BLaER1 (cell line): Measurements from ENCODE around the gene RHPN2.
A peak's percentile ranks its signal among the peaks of the same experiment; 100 is the strongest.
"Not testable (repeated sequence)": the region's sequence is repeated elsewhere in the genome, so short reads cannot be mapped to it uniquely, and the experiment has no call there.

Experiments used
- H3K27ac ChIP-seq: shearing (Covaris generic); formaldehyde crosslinking; 2 replicates; pipeline ENCODE4 v1.8.1; 2022
- H3K27me3 ChIP-seq: shearing (Covaris generic); formaldehyde crosslinking; 2 replicates; pipeline ENCODE4 v1.8.1; 2022
- H3K36me3 ChIP-seq: shearing (Covaris generic); formaldehyde crosslinking; 2 replicates; pipeline ENCODE4 v1.8.1; 2022
- H3K4me1 ChIP-seq: shearing (Covaris generic); formaldehyde crosslinking; 2 replicates; pipeline ENCODE4 v1.8.1; 2022
- H3K4me2 ChIP-seq: shearing (Covaris generic); formaldehyde crosslinking; 2 replicates; pipeline ENCODE4 v1.8.1; 2022
- H3K4me3 ChIP-seq: shearing (Covaris generic); formaldehyde crosslinking; 2 replicates; pipeline ENCODE4 v1.8.1; 2022
- H3K9ac ChIP-seq: shearing (Covaris generic); formaldehyde crosslinking; 2 replicates; pipeline ENCODE4 v1.8.1; 2022
- H3K9me3 ChIP-seq: shearing (Covaris generic); formaldehyde crosslinking; 2 replicates; pipeline ENCODE4 v1.8.1; 2022
- H4K20me1 ChIP-seq: shearing (Covaris generic); formaldehyde crosslinking; 2 replicates; pipeline ENCODE4 v1.8.1; 2022
- Cebpa-rat ChIP-seq: shearing (Covaris generic); IDR thresholded peaks from 2 replicates; pipeline ENCODE4 v1.8.1; 2022

The RHPN2 gene

DNA sequence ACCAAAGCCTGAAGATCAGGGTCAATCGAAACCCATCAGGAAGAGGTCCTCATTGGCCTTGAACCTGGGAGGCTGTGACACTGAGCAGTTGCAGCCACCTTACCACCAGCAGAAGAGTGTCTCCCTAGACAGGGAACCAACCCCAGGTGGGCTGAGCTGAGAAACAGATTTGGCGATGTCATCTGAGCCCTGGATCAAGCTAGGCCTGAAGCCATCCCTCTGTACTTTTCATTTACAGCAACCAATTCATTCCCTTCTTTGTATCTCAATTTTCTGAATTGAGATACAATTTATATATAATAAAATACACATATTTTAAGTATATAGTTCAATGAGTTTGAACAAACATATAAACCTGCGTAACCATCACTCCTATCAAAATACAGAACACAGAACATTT lies 14.6 kb downstream of the RHPN2 start:
- Histone ChIP-seq H3K27me3 (no peaks in the 10 kb centered on the region), H3K27ac (no peak overlapping the region), H3K9me3 (no peaks in the 10 kb centered on the region), H3K4me1 (no peaks in the 10 kb centered on the region), H3K4me2 (no peak overlapping the region), H3K36me3 (no peaks in the 10 kb centered on the region; the same call in 1 of the 2 replicates), H3K4me3 (no peak overlapping the region), H3K9ac (no peak overlapping the region), H4K20me1 (peaks cover 18% of the 10 kb centered on the region; the same call in 1 of the 2 replicates)
- TF ChIP-seq Cebpa-rat: no peak

DNA sequence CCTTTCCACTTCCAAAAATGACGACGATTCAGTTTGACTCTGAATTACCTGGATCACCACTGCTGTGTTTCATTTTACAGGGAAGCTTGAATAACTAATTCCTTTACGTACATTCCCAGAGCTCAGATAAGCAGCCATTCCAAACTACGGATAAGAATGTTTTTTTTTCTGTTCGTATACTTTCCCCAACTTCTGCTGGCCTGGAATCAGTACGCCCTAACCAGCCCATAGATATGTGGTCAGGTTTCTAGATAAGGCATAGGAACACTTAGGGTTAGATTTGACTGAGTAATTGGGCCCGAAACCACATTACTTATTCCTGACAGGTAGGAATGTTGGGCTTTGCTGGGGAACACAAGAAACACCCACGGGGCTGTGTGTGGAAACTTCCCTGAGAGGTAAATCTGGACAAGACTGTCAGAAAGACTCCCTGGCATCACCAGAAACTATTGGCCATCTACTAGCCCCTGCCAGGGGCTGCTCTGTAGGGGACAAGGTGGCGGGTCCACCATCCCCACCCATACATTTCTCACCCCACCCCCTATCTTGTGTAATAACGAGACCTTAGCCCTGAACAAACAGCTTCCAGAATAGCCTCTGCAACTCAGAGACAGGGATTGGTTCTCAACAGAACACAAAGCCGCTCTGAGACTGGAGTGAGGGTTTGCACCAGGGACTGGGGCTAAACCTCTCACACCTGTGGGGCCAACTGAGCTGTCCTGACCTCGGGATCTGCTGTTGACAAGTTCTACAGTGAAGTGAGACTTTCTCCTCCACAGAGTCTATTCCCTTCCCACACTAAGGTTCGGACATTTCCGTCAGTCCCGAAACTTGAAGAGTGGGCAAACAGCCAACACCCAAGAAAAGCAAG lies 15.6 kb downstream of the RHPN2 start:
- Histone ChIP-seq H3K36me3 (no peaks in the 10 kb centered on the region), H4K20me1 (peaks cover 18% of the 10 kb centered on the region; the same call in 1 of the 2 replicates), H3K4me3 (no peak overlapping the region), H3K4me1 (no peaks in the 10 kb centered on the region), H3K27me3 (no peaks in the 10 kb centered on the region), H3K4me2 (no peak overlapping the region), H3K27ac (no peak overlapping the region), H3K9ac (no peak overlapping the region), H3K9me3 (no peaks in the 10 kb centered on the region)
- TF ChIP-seq Cebpa-rat: no peak

DNA sequence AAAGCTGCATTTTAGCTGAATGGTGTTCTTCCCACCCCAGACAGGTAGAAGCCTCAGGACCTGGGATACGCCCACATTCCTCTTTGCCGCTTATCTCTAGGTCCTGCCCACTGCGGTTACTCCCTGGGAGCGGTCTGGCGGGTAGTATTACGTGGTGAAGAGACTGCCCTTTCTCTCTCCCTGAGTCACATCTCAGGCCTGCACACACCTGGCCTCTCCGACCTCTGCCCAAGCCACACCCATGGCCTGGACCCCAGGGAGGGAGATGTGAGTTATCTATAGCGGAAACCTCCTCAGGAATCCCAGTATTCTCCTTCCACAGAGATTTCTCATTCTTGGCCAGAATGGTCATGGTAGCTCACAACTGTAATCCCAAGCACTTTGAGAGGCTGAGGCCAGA lies 17.3 kb downstream of the RHPN2 start:
- Histone ChIP-seq H3K4me1 (no peaks in the 10 kb centered on the region), H3K27ac (no peak overlapping the region), H3K36me3 (no peaks in the 10 kb centered on the region), H3K9ac (no peak overlapping the region), H4K20me1 (peaks cover 15% of the 10 kb centered on the region; the same call in 1 of the 2 replicates), H3K9me3 (no peaks in the 10 kb centered on the region), H3K4me2 (no peak overlapping the region), H3K4me3 (no peak overlapping the region), H3K27me3 (no peaks in the 10 kb centered on the region)
- no peak for TF ChIP-seq Cebpa-rat

DNA sequence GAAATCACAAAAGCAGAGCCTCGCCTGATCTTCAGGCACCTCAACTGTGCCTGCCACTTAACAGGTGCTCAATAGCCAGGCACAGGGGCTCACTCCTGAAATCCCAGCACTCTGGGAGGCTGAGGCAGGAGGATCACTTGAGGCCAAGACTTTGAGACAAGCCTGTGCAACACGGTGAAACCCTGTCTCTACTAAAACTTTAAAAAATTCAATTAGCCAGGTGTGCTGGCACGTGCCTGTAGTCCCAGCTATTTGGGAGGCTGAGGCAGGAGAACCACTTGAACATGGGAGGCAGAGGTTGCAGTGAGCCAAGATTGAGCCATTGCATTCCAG lies 22.9 kb downstream of the RHPN2 start:
- not testable (repeated sequence) for H3K9ac ChIP-seq, H3K4me3 ChIP-seq, H3K36me3 ChIP-seq, H3K27ac ChIP-seq, H3K9me3 ChIP-seq, H3K4me2 ChIP-seq
- peaks cover 39% of the 10 kb centered on the region for H4K20me1 ChIP-seq
- peaks cover 11% of the 10 kb centered on the region; the same call in 1 of the 2 replicates for H3K27me3 ChIP-seq
- peaks cover 24% of the 10 kb centered on the region for H3K4me1 ChIP-seq

DNA sequence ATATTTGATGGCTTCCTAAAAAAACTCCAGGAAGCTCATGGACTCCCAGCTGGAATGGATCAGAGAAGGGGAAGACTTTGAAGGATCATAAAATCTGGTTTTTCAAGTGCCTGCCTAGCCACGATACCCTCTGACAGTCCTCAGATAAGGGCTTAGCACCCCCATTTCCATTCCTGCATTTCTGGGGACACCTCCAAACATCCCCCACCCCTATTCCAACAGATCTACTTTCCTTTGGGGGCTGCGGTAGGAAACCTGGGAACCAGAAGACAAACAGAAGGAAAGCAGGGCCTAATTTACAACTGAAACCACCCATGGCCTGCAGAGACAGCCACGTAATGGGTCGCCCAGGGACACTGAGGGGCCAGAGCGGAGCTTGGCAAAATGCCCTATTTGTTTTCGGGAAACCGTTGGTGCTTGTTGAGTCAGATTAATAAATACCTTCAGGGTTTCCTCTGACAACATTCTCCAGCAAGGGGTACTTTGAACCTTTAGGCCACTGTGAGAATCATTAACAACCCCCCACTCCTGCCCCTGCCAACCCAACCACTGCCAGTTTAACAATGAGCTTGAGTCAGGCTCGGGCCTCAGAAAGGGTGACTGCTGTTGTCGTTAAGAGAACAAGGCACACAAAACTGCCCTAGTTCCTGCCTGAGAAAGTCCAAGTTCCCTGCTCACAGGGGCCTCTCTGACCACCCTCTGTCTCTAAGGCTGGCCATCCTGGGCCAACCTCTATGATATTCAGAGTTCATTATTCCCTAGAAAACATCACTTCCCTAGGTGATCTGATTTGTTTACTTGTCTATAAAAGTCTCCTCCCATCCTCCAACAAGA lies 23.5 kb downstream of the RHPN2 start:
- TF ChIP-seq Cebpa-rat: no peak
- Histone ChIP-seq H3K9ac (no peak overlapping the region), H3K9me3 (no peaks in the 10 kb centered on the region; the same call in 1 of the 2 replicates), H3K4me2 (no peak overlapping the region), H3K4me3 (no peak overlapping the region), H3K36me3 (no peaks in the 10 kb centered on the region), H3K27ac (no peak overlapping the region), H3K4me1 (peaks cover 30% of the 10 kb centered on the region), H4K20me1 (peaks cover 45% of the 10 kb centered on the region), H3K27me3 (peaks cover 11% of the 10 kb centered on the region; the same call in 1 of the 2 replicates)

DNA sequence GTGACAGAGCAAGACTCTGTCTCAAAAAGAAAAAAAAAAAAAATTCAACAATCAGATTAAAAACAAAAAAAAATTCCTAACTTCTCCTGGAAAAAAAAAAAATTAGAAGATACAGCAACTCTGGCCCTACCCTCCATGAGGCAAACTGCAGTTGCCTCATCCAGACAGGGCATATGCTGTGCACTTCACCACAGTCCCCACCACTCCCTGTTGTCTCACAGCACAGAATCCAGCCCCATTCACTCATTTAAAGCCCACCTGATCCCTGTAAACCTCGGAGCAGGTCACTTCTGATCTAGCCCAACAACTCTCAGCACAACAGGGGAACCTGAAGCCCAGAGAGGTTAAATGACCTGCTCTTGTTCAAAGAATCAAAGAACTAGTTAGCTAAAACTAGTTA lies 24.9 kb downstream of the RHPN2 start:
- Histone ChIP-seq H3K4me3 (no peak overlapping the region), H3K27ac (no peak overlapping the region), H3K36me3 (no peaks in the 10 kb centered on the region), H4K20me1 (peaks cover 48% of the 10 kb centered on the region), H3K4me1 (peaks cover 30% of the 10 kb centered on the region), H3K4me2 (no peak overlapping the region), H3K27me3 (peaks cover 16% of the 10 kb centered on the region; the same call in 1 of the 2 replicates), H3K9me3 (peaks cover 6% of the 10 kb centered on the region; the same call in 1 of the 2 replicates), H3K9ac (no peak overlapping the region)
- TF ChIP-seq Cebpa-rat: no peak

DNA sequence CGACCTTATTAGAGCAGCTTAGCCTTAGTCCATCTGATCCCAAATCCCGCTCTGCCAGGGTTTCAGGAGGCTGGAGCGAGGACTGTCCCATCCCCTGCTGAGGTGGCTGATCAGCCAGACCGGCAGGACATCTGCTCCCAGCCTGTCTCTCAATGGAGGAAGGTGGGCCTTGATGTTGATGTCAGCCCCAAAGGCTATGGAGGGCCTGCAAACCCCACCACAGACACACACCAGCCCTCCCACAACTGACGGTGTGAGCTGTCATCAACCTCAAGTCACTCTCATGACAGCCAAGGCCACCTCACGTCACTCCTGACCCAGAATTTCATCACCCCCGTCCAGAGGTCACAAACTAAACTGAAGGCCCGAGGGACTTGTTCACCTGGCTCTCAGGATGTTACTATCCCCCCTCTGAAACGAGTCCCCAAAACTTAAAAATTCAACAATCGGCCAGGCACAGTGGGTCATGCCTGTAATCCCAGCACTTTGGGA lies 25.5 kb downstream of the RHPN2 start:
- Histone ChIP-seq H3K4me3 (no peak overlapping the region), H3K4me1 (peaks cover 30% of the 10 kb centered on the region), H3K27ac (no peak overlapping the region), H3K9me3 (peaks cover 6% of the 10 kb centered on the region; the same call in 1 of the 2 replicates), H3K4me2 (no peak overlapping the region), H3K36me3 (no peaks in the 10 kb centered on the region), H3K9ac (no peak overlapping the region), H3K27me3 (peaks cover 16% of the 10 kb centered on the region; the same call in 1 of the 2 replicates), H4K20me1 (peaks cover 48% of the 10 kb centered on the region)
- no peak for TF ChIP-seq Cebpa-rat

DNA sequence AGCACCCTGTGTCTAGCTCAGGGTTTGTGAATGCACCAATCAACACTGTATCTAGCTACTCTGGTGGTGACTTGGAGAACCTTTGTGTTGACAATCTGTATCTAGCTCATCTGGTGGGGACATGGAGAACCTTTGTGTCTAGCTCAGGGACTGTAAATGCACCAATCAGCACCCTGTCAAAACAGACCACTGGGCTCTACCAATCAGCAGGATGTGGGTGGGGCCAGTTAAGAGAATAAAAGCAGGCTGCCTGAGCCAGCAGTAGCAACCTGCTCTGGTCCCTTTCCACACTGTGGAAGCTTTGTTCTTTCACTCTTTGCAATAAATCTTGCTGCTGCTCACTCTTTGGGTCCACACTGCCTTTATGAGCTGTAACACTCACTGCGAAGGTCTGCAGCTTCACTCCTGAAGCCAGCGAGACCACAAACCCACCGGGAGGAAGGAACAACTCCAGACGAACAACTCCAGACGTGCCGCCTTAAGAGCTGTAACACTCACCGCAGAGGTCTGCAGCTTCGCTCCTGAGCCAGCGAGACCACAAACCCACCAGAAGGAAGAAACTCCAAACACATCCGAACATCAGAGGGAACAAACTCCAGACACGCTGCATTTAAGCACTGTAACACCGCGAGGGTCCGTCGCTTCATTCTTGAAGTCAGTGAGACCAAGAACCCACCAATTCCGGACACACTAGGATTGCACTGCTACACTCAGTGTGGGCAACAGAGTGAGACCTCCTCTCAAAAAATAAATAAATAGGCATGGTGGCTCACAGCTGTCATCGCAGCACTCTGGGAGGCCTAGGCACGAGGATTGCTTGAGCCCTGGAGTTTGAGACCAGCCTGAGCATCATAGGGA lies 27.3 kb downstream of the RHPN2 start:
- not testable (repeated sequence) for H3K27ac ChIP-seq, H3K9me3 ChIP-seq

DNA sequence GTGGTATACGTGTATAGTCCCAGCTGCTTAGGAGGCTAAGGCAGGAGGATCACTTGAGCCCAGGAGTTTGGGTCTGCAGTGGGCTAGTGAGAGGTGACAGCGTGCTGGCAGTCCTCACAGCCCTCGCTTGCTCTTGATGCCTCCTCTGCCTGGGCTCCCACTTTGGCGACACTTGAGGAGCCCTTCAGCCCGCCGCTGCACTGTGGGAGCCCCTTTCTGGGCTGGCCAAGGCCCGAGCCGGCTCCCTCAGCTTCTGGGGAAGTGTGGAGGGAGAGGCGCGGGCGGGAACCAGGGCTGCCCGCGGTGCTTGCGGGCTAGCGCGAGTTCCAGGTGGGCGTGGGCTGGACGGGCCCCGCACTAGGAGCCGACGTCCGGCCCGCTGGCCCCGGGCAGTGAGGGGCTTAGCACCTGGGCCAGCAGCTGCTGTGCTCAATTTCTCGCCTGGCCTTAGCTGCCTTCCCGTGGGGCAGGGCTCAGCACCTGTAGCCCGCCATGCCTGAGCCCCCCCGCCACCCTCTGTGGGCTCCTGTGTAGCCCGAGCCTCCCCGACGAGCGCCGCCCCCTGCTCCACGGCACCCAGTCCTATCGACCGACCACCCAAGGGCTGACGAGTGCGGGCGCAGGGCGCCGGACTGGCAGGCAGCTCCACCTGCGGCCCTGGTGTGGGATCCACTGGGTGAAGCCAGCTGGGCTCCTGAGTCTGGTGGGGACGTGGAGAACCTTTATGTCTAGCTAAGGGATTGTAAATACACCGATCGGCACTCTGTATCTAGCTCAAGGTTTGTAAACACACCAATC lies 28.1 kb downstream of the RHPN2 start:
- not testable (repeated sequence) for H3K27ac ChIP-seq, H3K36me3 ChIP-seq
- peak overlapping the region; percentile 74 for H3K4me2 ChIP-seq

More for the DNA sequence above, 27.3 kb downstream of the RHPN2 start:
- H3K4me2 ChIP-seq: peak overlapping the region; percentile 74
- H3K36me3 ChIP-seq, H3K9ac ChIP-seq, H3K4me3 ChIP-seq: not testable (repeated sequence)
- H3K27me3 ChIP-seq: peaks cover 16% of the 10 kb centered on the region; the same call in 1 of the 2 replicates
- peaks cover 30% of the 10 kb centered on the region for H3K4me1 ChIP-seq
- peaks cover 48% of the 10 kb centered on the region for H4K20me1 ChIP-seq

More for the DNA sequence above, 28.1 kb downstream of the RHPN2 start:
- not testable (repeated sequence) for H3K9me3 ChIP-seq, H3K9ac ChIP-seq, H3K4me3 ChIP-seq
- H3K27me3 ChIP-seq: peaks cover 16% of the 10 kb centered on the region; the same call in 1 of the 2 replicates
- H3K4me1 ChIP-seq: peaks cover 30% of the 10 kb centered on the region
- H4K20me1 ChIP-seq: peaks cover 44% of the 10 kb centered on the region
